VCaP (cell line): ENCODE measurements around the gene POLDIP2.

Experiments
- H3K27ac ChIP-seq: fragments of 450-650 bp; 2 replicates; pipeline ENCODE4 v1.5.1; 2017
- TF ChIP-seq, protein P1 (sequence below): fragments of 450-650 bp; conservative IDR thresholded peaks from 2 replicates; pipeline ENCODE4 v1.5.1; 2017; ENCODE audit warnings: mild to moderate bottlenecking, moderate library complexity

The POLDIP2 gene

DNA sequence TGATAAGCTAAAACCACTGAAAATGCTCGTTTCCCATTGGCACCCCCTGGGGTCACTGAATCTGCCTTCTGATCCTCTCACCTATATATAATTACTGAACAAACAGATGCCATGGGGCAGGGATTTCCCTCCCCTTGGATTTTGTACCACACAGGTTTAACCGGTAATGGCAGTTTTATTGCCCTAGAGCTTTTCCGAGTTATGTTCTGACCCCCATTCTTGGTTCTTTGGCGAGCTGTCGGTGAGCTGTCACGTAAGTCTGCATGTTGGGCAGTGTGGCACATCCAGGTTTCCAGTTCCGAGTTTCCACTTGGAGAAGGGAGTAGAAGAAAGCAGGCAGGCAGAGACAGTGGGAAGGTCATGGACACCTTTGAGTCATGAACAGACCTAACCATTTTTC is 31.2 kb downstream of the POLDIP2 start:
- TF ChIP-seq, protein P1, sequence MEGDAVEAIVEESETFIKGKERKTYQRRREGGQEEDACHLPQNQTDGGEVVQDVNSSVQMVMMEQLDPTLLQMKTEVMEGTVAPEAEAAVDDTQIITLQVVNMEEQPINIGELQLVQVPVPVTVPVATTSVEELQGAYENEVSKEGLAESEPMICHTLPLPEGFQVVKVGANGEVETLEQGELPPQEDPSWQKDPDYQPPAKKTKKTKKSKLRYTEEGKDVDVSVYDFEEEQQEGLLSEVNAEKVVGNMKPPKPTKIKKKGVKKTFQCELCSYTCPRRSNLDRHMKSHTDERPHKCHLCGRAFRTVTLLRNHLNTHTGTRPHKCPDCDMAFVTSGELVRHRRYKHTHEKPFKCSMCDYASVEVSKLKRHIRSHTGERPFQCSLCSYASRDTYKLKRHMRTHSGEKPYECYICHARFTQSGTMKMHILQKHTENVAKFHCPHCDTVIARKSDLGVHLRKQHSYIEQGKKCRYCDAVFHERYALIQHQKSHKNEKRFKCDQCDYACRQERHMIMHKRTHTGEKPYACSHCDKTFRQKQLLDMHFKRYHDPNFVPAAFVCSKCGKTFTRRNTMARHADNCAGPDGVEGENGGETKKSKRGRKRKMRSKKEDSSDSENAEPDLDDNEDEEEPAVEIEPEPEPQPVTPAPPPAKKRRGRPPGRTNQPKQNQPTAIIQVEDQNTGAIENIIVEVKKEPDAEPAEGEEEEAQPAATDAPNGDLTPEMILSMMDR: no peak
- H3K27ac ChIP-seq: peak overlapping the region; percentile 88

DNA sequence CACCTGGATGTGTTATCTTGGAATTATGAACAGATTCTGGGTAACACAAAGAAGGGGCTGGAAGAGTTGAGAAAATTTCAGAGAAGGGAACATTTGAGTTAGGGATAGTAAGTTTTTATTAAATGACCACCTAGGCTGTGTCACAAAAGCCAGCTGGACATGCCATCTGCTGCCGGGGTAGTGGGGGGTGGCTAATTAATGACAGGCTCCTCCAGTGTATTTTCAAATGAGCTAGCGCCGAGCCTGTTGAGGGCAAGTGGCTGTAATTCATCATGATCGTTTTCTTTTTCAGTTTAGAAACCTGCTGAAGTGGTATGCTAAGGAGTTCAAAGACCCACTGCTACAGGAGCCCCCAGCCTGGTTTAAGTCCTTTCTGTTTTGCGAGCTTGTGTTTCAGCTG is 32.1 kb downstream of the POLDIP2 start:
- peak overlapping the region; percentile 88 for H3K27ac ChIP-seq
- TF ChIP-seq, protein P1: no peak

DNA sequence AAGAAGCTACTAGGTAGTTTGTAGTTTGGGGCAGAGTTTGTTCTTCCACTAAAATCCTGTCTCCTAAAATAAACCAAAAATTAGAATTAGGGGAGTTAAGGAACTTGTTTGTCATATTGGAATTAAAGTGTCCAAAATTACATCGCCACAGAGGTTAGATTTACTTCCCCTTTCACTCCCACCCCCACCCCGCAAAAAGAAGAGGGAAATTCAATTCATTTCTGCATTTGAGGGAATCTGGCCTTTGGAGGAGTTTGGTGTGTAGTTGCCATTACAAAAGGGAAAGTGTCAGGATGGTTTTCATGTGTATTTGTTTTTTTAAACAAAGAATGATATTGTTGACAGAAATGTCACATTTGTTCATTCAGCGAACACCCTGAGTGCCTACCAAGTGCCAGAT is 32.5 kb downstream of the POLDIP2 start:
- peak overlapping the region; percentile 88 for H3K27ac ChIP-seq
- TF ChIP-seq, protein P1: no peak

DNA sequence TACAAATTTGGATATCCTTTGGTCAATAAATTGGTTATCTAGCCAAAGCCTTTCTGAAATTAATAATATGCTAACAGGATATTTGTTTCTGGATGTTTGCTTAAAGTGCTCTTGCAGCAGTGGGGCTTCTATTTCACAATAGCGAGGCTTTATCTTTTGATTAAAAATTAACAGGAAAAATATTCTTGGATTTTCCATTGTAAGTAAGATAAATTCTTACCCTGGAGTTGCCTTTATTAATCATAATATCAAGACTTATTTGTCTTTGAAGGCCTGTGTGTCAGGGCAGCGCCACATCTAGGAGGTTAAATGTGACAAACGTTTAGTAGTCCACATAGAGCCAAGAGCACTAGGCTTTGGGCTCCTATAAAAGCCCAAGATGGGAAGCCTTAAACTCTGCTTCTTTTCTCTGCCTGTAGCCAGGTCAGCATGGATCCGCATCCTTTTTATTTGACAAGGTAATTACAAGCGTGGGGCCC is 33.0 kb downstream of the POLDIP2 start:
- peak overlapping the region; percentile 88 for H3K27ac ChIP-seq

DNA sequence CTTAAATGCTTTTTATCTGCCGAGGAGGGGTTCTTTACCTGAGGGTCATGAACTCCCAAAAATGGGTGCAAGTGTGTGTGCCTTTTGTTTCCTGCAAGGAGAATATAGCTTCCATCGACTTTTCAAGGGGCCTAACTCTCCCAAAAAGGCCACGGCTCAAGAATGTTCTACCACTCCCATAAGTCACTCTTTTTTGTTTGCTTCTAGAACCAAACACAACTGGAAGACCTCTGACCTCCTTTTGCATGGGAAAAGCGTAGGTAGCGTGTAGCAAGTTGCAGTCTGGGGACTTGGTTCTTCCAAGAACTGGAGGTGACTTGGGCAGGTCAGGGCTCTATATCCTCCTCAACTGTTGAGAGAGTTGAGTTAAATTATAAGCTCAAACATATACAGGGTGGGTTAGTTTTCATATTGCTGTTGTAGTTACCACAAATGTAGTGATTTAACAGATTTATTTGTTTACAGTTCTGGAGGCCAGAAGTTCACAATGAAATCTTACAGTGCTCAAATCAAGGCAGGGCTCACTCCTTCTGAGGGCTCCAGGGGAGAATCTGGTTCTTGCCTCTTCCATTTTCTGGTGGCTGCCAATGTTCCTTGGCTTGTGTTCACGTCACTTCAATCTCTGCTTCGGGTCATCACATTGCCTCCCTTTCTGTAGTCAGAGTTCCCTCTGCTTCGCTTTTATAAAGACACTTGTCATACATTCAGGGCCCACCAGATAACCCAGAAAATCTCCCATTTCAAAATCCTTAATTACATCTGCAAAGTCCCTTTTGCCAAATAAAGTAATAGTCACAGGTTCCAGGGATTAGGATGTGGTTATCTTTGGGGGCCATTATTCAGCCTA is 36.9 kb downstream of the POLDIP2 start:
- peak overlapping the region; percentile 88 for H3K27ac ChIP-seq
- TF ChIP-seq, protein P1: no peak

More for the DNA sequence above, 33.0 kb downstream of the POLDIP2 start:
- TF ChIP-seq, protein P1: no peak

DNA sequence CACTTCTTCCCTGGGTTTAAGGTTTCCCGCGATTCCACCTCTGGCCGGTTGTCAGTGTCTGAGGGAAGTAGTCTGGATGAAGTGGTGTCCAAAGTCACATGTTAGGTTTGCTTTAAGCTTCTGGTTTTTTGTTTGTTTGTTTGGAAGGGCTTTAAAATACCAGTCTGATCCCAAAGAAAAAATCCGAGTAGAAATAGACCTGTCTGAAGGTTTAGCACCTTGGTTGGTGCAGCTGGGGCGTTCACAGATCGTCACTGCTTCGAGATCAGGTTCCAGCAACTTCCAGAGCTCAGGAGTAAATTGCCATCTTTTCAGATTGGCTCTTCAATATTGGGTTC is 37.8 kb downstream of the POLDIP2 start:
- TF ChIP-seq, protein P1: no peak
- H3K27ac ChIP-seq: peak overlapping the region; percentile 88

DNA sequence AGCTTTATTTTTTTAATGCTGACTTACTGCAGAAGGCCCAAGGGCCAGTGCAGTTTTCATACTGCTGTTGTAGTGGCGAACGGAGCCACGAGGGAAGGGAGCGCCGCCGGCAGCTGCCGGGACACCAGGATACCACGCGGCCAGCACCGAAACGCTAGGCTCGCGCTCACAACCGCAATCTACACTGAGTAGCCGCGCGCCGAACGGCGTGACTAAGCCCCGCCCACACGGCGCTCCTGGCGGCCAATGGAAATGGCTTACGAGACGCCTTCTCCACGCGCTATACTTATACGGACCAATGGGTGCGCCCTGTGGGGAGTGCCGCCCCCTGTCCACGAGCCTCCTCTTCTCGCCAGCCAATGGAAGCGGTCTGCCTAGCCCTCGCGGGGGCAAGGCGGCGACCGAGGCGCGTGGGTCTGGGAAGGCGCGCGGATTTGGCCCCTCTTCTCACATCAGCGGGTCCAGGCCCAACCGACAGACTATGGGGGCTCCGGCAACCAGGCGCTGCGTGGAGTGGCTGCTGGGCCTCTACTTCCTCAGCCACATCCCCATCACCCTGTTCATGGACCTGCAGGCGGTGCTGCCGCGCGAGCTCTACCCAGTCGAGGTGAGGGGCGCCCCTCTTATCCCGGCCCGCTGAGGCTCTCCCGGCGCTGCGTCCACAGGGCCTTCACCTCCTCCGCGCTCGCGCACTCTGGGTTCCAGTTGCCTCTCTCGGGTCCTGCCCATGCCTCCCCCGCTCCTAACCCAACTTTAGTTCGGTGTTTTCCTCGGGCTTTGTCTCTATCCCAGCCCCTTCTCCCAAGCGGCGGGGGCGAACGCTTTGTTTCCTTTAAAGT is 38.3 kb downstream of the POLDIP2 start, which contains the start of gene TMEM97:
Gene TMEM97, plus strand, starts transcription at position 442 of the 839 bp plus-strand sequence. Its CDS starts 40 bp downstream, at position 482.
- TF ChIP-seq, protein P1: peak; percentile 14

More for the DNA sequence above, 38.3 kb downstream of the POLDIP2 start, which contains the start of gene TMEM97:
- peak within 1 kb of the TSS; percentile 88 for H3K27ac ChIP-seq
